HG03354 (cell line): Measurements from ENCODE around the gene APOH.

Source experiments
- ATAC-seq: cut with Tn5 transposase; IDR thresholded peaks from one replicate; pipeline ENCODE4 v1.9.1; 2021; ENCODE audit warnings: mild to moderate bottlenecking; ENCODE audit not compliant: unreplicated experiment, poor library complexity, severe bottlenecking

APOH gene

GRCh38 chr17:66240013-66240412 lies 10.8 kb upstream of the APOH start:
- no peak for ATAC-seq

GRCh38 chr17:66235377-66235994 lies 6.3 kb upstream of the APOH start:
- ATAC-seq = no peak

- ATAC-seq = no peak
Measured at GRCh38 chr17:66234611-66235010, 5.4 kb upstream of the APOH start.

GRCh38 chr17:66233023-66233753 lies 4.0 kb upstream of the APOH start:
- ATAC-seq = no peak

- no peak for ATAC-seq
Measured at GRCh38 chr17:66230922-66231591, 1.8 kb upstream of the APOH start.

GRCh38 chr17:66229783-66230538 lies 746 bp upstream of the APOH start:
- ATAC-seq = no peak

- ATAC-seq = no peak
Measured at GRCh38 chr17:66227212-66228045, 1.8 kb downstream of the APOH start.

GRCh38 chr17:66222798-66223350 lies 6.3 kb downstream of the APOH start:
- ATAC-seq = no peak

GRCh38 chr17:66221755-66222530 lies 7.3 kb downstream of the APOH start:
- ATAC-seq = no peak

- ATAC-seq = no peak
Measured at GRCh38 chr17:66221343-66221742, 7.9 kb downstream of the APOH start.

- no peak for ATAC-seq
Measured at GRCh38 chr17:66220079-66220835, 9.0 kb downstream of the APOH start.

GRCh38 chr17:66215529-66215911 lies 13.7 kb downstream of the APOH start:
- no peak for ATAC-seq

- ATAC-seq = no peak
Measured at GRCh38 chr17:66214884-66215528, 14.2 kb downstream of the APOH start.

- ATAC-seq = no peak
Measured at GRCh38 chr17:66211047-66211810, 18.0 kb downstream of the APOH start.

- ATAC-seq = no peak
Measured at GRCh38 chr17:66210208-66210574, 19.0 kb downstream of the APOH start.

GRCh38 chr17:66207936-66208335 lies 21.3 kb downstream of the APOH start:
- no peak for ATAC-seq
